Chondrocyte (in vitro differentiated cells): ENCODE measurements around the gene CRB2. TPM values are rescaled to one million over a fixed set of nuclear protein-coding genes. Genes with fewer than 3 reads are reported as not detected.
"Not testable (repeated sequence)": the region's sequence is repeated elsewhere in the genome, so short reads cannot be mapped to it uniquely, and the experiment has no call there.

Source experiments
- DNase-seq: peaks from one replicate; pipeline ENCODE4 v3.0.0; 2021; ENCODE audit warnings: mixed read lengths, low spot score
- H3K27ac Mint-ChIP-seq: one replicate; pipeline ENCODE4 v1.8.0; 2021; ENCODE audit warnings: mild to moderate bottlenecking, moderate library complexity, mixed read lengths; ENCODE audit not compliant: unreplicated experiment
- H3K27me3 Mint-ChIP-seq: 2 replicates; pipeline ENCODE4 v1.8.0; 2021; ENCODE audit warnings: low read depth, mixed read lengths
- H3K36me3 Mint-ChIP-seq: 2 replicates; pipeline ENCODE4 v1.8.0; 2021; ENCODE audit warnings: low read depth, mixed read lengths
- H3K4me1 Mint-ChIP-seq: 2 replicates; pipeline ENCODE4 v1.8.0; 2021; ENCODE audit warnings: low read depth, mild to moderate bottlenecking, mixed read lengths
- H3K4me3 Mint-ChIP-seq: one replicate; pipeline ENCODE4 v1.8.0; 2021; ENCODE audit warnings: mild to moderate bottlenecking, moderate library complexity, mixed read lengths; ENCODE audit not compliant: unreplicated experiment
- H3K9me3 Mint-ChIP-seq: 2 replicates; pipeline ENCODE4 v1.8.0; 2021; ENCODE audit warnings: low read depth, mixed read lengths
- CTCF ChIP-seq: fragments of 200-600 bp; sonication (generic); IDR thresholded peaks from 2 replicates; pipeline ENCODE4 v1.5.0; 2021; ENCODE audit warnings: antibody characterized with exemption, mild to moderate bottlenecking, moderate library complexity
- total RNA-seq: library from RNA; stranded (reverse); gene quantifications from 3 replicates; pipeline ENCODE4 v1.2.1, GENCODE V29; 2021

The CRB2 gene
- total RNA-seq, 1 donor from 2014 or later: 0.07 TPM

GRCh38 chr9:123329329-123329955 lies 26.6 kb upstream of the CRB2 start:
- peaks cover 6% of the 10 kb centered on the region for H3K4me1 Mint-ChIP-seq
- no peak for TF ChIP-seq CTCF
- DNase-seq: no peak
- no peak overlapping the region for H3K27ac Mint-ChIP-seq
- no peaks in the 10 kb centered on the region for H3K9me3 Mint-ChIP-seq
- no peak overlapping the region for H3K4me3 Mint-ChIP-seq
- H3K27me3 Mint-ChIP-seq: peaks cover 6% of the 10 kb centered on the region
- H3K36me3 Mint-ChIP-seq: no peaks in the 10 kb centered on the region

GRCh38 chr9:123331346-123332060 lies 24.5 kb upstream of the CRB2 start:
- H3K9me3 Mint-ChIP-seq: no peaks in the 10 kb centered on the region
- DNase-seq: no peak
- peaks cover 22% of the 10 kb centered on the region for H3K4me1 Mint-ChIP-seq
- no peak overlapping the region for H3K4me3 Mint-ChIP-seq
- TF ChIP-seq CTCF: no peak
- H3K36me3 Mint-ChIP-seq: no peaks in the 10 kb centered on the region
- no peaks in the 10 kb centered on the region for H3K27me3 Mint-ChIP-seq
- no peak overlapping the region for H3K27ac Mint-ChIP-seq

- not testable (repeated sequence) for H3K36me3 Mint-ChIP-seq, H3K9me3 Mint-ChIP-seq, H3K27me3 Mint-ChIP-seq, DNase-seq, H3K4me3 Mint-ChIP-seq
- H3K27ac Mint-ChIP-seq: peak overlapping the region; percentile 5
- H3K4me1 Mint-ChIP-seq: peaks cover 23% of the 10 kb centered on the region
Measured at GRCh38 chr9:123333058-123333669, 22.8 kb upstream of the CRB2 start.

- Mint-ChIP-seq H3K4me3 (no peak overlapping the region), H3K27ac (no peak overlapping the region), H3K9me3 (no peaks in the 10 kb centered on the region), H3K36me3 (no peaks in the 10 kb centered on the region), H3K27me3 (no peaks in the 10 kb centered on the region), H3K4me1 (peaks cover 30% of the 10 kb centered on the region)
- TF ChIP-seq CTCF: no peak
- DNase-seq: no peak
Measured at GRCh38 chr9:123334639-123335038, 21.4 kb upstream of the CRB2 start.

GRCh38 chr9:123335193-123335985 lies 20.6 kb upstream of the CRB2 start:
- peak overlapping the region; percentile 97 for H3K27ac Mint-ChIP-seq
- H3K4me3 Mint-ChIP-seq: peak overlapping the region; percentile 31
- no peak for DNase-seq
- no peaks in the 10 kb centered on the region for H3K36me3 Mint-ChIP-seq
- H3K27me3 Mint-ChIP-seq: no peaks in the 10 kb centered on the region
- H3K9me3 Mint-ChIP-seq: no peaks in the 10 kb centered on the region
- peaks cover 38% of the 10 kb centered on the region for H3K4me1 Mint-ChIP-seq
- no peak for TF ChIP-seq CTCF
